CD4-positive, alpha-beta T cell treated with Interleukin-17A for 1 hour (primary cell): ENCODE measurements around the gene MYEF2.

Experiments
- DNase-seq: peaks from one replicate; pipeline ENCODE4 v3.0.0-alpha.2; 2020

The MYEF2 gene

DNA sequence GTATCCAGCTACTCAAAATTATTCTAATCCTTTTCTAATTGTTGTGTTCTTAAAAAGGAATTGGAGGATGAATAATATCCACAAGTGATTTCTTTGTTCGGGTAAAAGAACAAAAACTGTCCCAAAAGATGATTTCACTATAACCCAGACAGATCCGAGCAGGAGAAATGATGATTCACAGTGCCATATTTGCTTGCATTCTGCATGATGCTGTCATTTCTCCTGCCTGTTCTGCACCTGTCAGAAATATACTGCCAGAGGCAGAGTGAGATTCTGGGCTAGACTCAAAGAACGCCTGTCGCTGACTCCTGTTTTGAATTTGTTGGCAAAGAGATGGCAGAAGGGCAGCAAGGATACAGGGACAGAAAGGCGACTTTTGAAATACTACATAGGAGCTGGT, 92.0 kb downstream of the MYEF2 start:
- DNase-seq: no peak

DNA sequence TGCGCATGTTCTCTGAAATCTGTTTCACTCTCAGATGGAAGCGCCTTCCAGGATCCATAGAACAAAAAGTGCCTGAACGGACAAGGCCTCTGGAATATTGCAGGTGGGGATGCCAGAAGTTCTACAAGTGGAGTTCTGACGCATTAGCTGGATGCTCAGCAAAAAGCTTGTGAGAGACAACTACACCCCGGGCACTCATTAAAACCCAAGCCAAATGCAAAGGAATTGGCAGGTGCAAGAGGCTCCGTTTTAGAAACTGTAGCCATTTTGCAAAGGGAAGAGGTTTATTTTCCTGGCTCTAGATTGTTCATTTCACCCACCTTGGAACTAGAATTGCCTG, 92.5 kb downstream of the MYEF2 start:
- no peak for DNase-seq

DNA sequence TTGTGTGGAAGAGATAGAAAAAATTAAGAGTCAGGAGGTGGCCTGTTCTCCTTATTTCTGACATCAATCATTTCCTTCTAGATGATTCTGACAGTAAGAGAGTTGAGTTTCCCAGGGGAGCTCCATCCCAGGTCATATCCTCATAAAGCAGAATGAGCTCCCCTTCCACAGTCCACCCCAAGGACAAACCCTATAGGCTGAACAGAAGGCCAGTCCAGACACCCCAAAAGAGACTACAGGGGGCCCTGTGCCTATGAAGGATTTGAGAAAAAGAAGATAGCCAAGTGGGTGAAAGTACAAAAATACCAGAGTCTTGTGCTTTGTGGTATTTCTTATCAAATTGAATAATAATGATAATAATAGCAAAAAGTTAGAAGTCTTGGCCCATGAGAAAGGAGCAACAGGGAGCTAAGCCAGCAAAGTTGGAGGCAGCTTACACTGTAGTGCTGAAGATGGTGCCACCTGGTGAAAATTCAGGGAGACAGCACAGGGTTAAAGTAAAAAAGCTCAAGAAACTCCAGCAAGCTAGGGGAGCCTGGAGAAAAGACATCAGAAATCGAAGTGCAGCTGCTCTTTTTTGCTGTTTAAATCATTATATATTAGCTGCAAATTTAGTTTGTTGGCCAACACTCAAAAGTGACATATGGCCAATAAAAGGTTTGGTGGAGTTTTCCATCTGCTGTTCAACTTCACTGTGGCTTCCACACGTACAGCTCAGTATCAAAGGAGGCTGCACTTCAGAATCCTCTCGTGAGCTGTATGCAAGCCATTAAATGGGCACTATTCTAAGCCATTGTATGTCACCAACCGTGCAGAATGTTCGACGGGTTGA, 93.1 kb downstream of the MYEF2 start:
- DNase-seq: no peak
